ENCODE results near the gene STK39.

STK39 gene

GRCh38 chr2:168254158-168254935 lies 7.0 kb upstream of the STK39 start:
- no peak overlapping the region for H3K4me2 ChIP-seq (ENCODE audit: low read length)
- no peak overlapping the region for H2AFZ ChIP-seq
- H3K27me3 ChIP-seq (ENCODE audit: control insufficient read depth, insufficient read depth, low read length), result no peaks in the 10 kb centered on the region
- no peak overlapping the region for H3K27ac ChIP-seq
- no peaks in the 10 kb centered on the region for H3K4me1 ChIP-seq
- H3K9ac ChIP-seq, result no peak overlapping the region
- H3K9me3 ChIP-seq (ENCODE audit: control insufficient read depth, low read length), result no peaks in the 10 kb centered on the region
- H3K79me2 ChIP-seq, result no peaks in the 10 kb centered on the region
- no peaks in the 10 kb centered on the region for H3K36me3 ChIP-seq (ENCODE audit: control insufficient read depth, insufficient read depth, low read length)
- TF ChIP-seq CTCF (IDR thresholded peaks at IDR 0.05), result no peak
- H3K4me3 ChIP-seq (ENCODE audit: low read depth, low read length), result no peak overlapping the region

GRCh38 chr2:168253379-168253778 lies 6.0 kb upstream of the STK39 start:
- no peaks in the 10 kb centered on the region for H3K27me3 ChIP-seq (ENCODE audit: control insufficient read depth, insufficient read depth, low read length)
- H3K4me3 ChIP-seq (ENCODE audit: low read depth, low read length), result no peak overlapping the region
- no peak overlapping the region for H3K9ac ChIP-seq
- H3K4me1 ChIP-seq, result peaks cover 1% of the 10 kb centered on the region
- no peak overlapping the region for H2AFZ ChIP-seq
- no peaks in the 10 kb centered on the region for H3K36me3 ChIP-seq (ENCODE audit: control insufficient read depth, insufficient read depth, low read length)
- no peak overlapping the region for H3K27ac ChIP-seq
- TF ChIP-seq CTCF (IDR thresholded peaks at IDR 0.05), result no peak
- no peak overlapping the region for H3K4me2 ChIP-seq (ENCODE audit: low read length)
- no peaks in the 10 kb centered on the region for H3K9me3 ChIP-seq (ENCODE audit: control insufficient read depth, low read length)
- no peaks in the 10 kb centered on the region for H3K79me2 ChIP-seq

GRCh38 chr2:168252976-168253375 lies 5.6 kb upstream of the STK39 start:
- Histone ChIP-seq H3K9ac (no peak overlapping the region), H3K4me2 (ENCODE audit: low read length) (no peak overlapping the region), H2AFZ (no peak overlapping the region), H3K36me3 (ENCODE audit: control insufficient read depth, insufficient read depth, low read length) (no peaks in the 10 kb centered on the region), H3K27me3 (ENCODE audit: control insufficient read depth, insufficient read depth, low read length) (no peaks in the 10 kb centered on the region), H3K9me3 (ENCODE audit: control insufficient read depth, low read length) (no peaks in the 10 kb centered on the region), H3K27ac (no peak overlapping the region), H3K4me1 (peaks cover 5% of the 10 kb centered on the region), H3K4me3 (ENCODE audit: low read depth, low read length) (no peak overlapping the region), H3K79me2 (no peaks in the 10 kb centered on the region)
- no peak for TF ChIP-seq CTCF (IDR thresholded peaks at IDR 0.05)

- Histone ChIP-seq H3K4me1 (peaks cover 27% of the 10 kb centered on the region), H3K27me3 (ENCODE audit: control insufficient read depth, insufficient read depth, low read length) (no peaks in the 10 kb centered on the region), H3K4me2 (ENCODE audit: low read length) (peak overlapping the region; percentile 43), H3K4me3 (ENCODE audit: low read depth, low read length) (peak overlapping the region; percentile 50), H3K36me3 (ENCODE audit: control insufficient read depth, insufficient read depth, low read length) (no peaks in the 10 kb centered on the region), H3K27ac (peak overlapping the region; percentile 75), H3K9ac (no peak overlapping the region), H3K79me2 (peaks cover 16% of the 10 kb centered on the region), H2AFZ (peak overlapping the region; percentile 92), H3K9me3 (ENCODE audit: control insufficient read depth, low read length) (no peaks in the 10 kb centered on the region)
- peak; percentile 54 for TF ChIP-seq CTCF (IDR thresholded peaks at IDR 0.05)
These were observed 683 bp downstream of the STK39 start for GRCh38 chr2:168246483-168247340.

Measured in parathyroid adenoma (tissue), 2 donors.